ENCODE results near the gene IQSEC1.

IQSEC1 gene

GRCh38 chr3:13016083-13016720 is 57.0 kb downstream of the IQSEC1 start:
- no peak for DNase-seq (ENCODE audit: low read depth in 2 of 2)

DNA sequence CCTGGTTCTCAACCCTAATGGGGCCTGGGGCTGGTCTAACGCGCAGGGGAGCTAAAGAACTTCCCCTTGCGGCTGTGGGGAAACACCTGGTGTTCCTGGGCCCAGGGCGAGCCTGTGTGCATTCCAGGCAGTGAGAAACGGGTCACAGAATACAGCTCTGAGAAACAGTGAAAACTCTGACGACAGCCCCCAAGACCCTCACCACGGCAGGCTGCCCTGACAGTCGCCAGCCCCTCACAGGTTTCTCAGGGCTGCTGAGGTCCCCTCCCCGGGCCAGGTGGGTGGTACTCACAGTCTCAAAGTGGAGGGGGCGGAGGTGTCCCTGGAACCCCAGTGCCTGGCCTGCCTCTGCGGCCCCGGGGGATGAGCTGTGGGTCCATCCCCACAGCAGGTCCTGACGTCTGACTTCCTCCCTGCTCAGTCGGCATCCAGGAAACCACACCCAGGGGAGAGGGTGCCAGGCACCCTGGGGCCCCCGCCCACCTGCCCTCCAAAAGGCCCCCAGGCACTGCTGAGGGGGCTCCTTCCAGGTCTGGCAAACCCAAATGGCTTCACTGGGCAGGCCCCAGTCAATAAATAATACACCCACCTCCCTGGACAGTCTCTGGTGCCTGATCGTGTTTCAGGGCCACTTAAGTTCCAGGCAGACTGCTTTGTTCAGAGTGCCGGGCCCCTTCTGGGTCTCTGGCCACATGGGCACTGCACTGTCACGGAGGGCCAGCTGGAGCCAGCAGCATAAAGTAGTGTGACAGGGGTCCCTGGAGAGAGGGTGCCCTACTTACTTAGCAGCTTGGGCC is 57.7 kb downstream of the IQSEC1 start:
- DNase-seq (ENCODE audit: low read depth in 2 of 2): no peak

DNA sequence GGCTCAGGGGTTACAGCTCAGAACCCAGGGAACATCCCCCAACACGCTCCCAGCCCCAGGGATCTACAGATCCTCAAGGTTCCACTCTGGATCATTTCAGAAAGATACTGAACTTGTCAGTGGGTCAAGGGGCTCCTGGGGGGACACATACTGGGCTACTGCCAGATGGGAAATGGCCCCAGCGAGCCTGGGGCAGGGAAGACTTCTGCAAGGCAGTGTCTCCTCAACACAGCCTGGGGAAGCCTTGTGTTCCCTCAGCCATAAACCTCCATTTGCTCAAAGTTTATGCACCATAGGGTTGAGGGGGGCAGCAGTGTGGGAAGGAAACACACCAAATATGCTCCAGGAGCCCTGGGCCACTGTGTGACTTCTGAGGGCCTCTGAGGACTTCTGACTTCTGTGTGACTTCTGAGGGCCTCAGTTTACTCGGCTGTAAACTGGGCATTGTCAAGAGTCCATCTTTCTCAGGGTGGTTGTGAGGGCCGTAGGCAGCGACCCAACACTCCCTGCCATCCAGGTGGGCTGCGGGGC is 58.4 kb downstream of the IQSEC1 start:
- DNase-seq (ENCODE audit: low read depth in 2 of 2): no peak

- no peak for DNase-seq (ENCODE audit: low read depth in 2 of 2)
Observed at GRCh38 chr3:13013994-13014754, 59.1 kb downstream of the IQSEC1 start.

GRCh38 chr3:13013566-13013965 is 59.7 kb downstream of the IQSEC1 start:
- no peak for DNase-seq (ENCODE audit: low read depth in 2 of 2)

DNA sequence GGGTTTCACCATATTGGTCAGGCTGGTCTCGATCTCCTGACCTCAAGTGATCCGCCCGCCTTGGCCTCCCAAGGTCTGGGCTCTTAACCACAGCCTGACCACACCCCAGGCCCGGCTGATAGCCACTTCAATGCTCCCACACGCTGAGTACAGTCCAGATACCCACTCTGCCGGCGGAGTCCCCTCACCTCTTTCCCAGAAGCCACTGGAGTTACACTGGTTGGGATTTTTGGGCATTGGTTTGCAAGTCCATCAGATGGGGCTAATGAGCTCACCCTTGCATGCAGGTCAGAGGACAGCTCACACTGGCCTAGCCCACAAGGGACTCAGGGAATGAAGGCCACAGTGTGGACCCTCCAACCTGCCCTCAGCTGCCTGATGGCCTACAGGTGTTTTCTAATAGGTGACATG is 60.1 kb downstream of the IQSEC1 start:
- no peak for DNase-seq (ENCODE audit: low read depth in 2 of 2)

GRCh38 chr3:13012221-13012691 is 61.0 kb downstream of the IQSEC1 start:
- DNase-seq (ENCODE audit: low read depth in 2 of 2): no peak

- no peak for DNase-seq (ENCODE audit: low read depth in 2 of 2)
Observed at GRCh38 chr3:13011573-13012220, 61.5 kb downstream of the IQSEC1 start.

GRCh38 chr3:13010780-13011572 is 62.3 kb downstream of the IQSEC1 start:
- DNase-seq (ENCODE audit: low read depth in 2 of 2): no peak

DNA sequence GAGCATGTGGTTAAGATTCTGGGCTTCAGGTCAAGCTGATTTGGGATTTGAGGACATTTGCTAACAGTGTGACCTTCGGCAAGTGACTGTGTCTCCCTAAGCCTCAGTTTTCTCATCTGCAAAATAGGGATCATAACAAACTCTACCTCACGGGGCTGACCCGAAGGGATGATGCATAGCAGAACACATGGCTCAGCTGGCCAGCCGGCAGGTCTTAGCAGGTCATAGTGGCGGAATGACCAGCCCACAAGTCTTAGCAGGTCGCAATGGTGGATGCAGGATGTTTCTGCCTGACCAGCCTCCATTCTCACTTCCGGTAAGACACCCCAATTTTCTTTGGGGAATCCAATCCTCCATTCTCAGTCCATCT is 63.3 kb downstream of the IQSEC1 start:
- DNase-seq (ENCODE audit: low read depth in 2 of 2): no peak

GRCh38 chr3:13009132-13009945 is 63.9 kb downstream of the IQSEC1 start:
- no peak for DNase-seq (ENCODE audit: low read depth in 2 of 2)

DNA sequence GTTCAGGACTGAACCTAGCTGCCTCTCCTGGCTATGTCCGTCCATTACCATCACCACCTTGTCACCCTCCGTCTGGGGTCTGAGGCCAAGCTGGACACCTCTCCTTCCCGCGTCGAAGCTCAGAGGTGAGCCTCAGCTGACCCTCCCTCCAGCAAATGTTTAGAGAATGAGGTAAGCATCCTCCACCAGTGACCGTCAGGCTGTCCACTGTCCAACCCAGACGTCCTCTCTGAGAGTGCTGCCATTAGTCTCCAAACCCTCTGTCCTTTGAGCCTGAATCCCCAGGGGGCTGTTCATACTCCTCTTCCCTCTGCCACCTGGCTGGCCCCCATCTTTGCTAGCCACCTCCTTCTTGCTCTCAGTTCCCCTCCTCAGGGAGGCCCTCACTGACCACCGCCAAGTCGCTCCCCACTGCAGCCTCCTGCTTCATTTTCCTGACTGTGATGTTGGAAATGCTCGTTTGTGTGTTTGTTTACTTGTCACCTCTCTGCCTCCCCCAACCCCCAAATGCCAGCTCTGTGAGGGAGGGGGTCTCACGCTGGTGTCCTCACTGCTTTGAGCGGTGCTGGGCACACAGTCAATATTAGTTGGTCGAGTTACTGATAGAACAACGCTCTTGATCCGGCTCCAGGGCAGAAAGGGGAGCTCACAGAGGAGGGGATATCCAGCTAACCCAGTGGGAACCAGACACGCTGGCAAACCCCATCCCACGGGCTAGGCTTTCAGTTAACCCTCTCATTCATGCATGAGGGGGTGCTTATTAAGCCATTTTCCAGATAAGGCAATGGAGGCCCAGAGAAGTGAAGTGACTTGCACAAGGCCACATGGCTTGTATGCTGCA is 64.9 kb downstream of the IQSEC1 start:
- no peak for DNase-seq (ENCODE audit: low read depth in 2 of 2)

- DNase-seq (ENCODE audit: low read depth in 2 of 2): no peak
Observed at GRCh38 chr3:13007251-13007941, 65.8 kb downstream of the IQSEC1 start.

GRCh38 chr3:13006216-13006990 is 66.8 kb downstream of the IQSEC1 start:
- no peak for DNase-seq (ENCODE audit: low read depth in 2 of 2)

DNA sequence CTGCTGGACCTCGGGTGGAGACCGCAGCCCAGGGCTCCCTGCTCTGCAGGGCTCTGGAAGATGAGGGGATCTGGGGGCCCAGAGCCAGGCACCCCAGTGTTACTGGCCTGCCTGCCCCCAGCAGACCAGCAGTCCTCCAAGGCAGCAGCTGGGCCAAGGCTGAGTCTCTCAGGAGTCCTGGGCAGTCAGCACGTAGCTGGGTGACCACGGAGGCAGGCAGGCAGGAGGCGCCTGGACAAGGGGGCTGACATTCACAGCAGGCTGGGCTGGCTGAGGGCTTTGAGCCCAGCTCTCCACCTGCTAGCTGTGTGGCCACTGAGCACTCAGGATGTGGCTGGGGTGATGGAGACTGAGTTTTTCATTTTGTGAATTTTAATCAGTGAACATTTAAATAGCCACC is 67.9 kb downstream of the IQSEC1 start:
- no peak for DNase-seq (ENCODE audit: low read depth in 2 of 2)

- DNase-seq (ENCODE audit: low read depth in 2 of 2): no peak
Observed at GRCh38 chr3:13004376-13004775, 68.9 kb downstream of the IQSEC1 start.

- DNase-seq (ENCODE audit: low read depth in 2 of 2): no peak
Observed at GRCh38 chr3:13003608-13004007, 69.6 kb downstream of the IQSEC1 start.

Measured in fibroblast of skin of left quadriceps (primary cell).